A549 (cell line): ENCODE data around the gene PRKN.

Experiments
- ESRRA ChIP-seq: fragments of 150-350 bp; IDR thresholded peaks from 2 replicates; pipeline ENCODE4 v1.6.1; 2014; ENCODE audit warnings: mild to moderate bottlenecking, low read length, borderline replicate concordance
- FOSL2 ChIP-seq, 2 experiments: fragments of 450-650 bp in 1 of 2; fragments of >200 bp in 1 of 2; sonication (Bioruptor Twin) in 1 of 2; formaldehyde crosslinking; IDR thresholded peaks; 2 replicates each; pipeline versions ENCODE4 v1.5.0 to v1.6.1; 2016 to 2020; ENCODE audit warnings: mild to moderate bottlenecking in 1 of 2, moderate library complexity in 1 of 2
- RNF2 ChIP-seq: fragments of 200-600 bp; sonication (generic); IDR thresholded peaks from 2 replicates; pipeline ENCODE4 v1.6.1; 2016; ENCODE audit warnings: low read depth, mild to moderate bottlenecking, antibody characterized with exemption, moderate library complexity, borderline replicate concordance
- ZC3H11A ChIP-seq: fragments of 450-650 bp; IDR thresholded peaks from 2 replicates; pipeline ENCODE4 v1.6.1; 2014; ENCODE audit warnings: antibody characterized with exemption, mild to moderate bottlenecking
- TF ChIP-seq, protein P1 (sequence below): fragments of >200 bp; sonication (Bioruptor Twin); formaldehyde crosslinking; IDR thresholded peaks from 3 replicates; pipeline ENCODE4 v1.5.1; 2016
- TF ChIP-seq, protein P2 (sequence below): IDR thresholded peaks from 2 replicates; pipeline ENCODE4 v1.6.1; 2012
- TF ChIP-seq, protein P3 (sequence below): fragments of 250-450 bp; sonication (Bioruptor Pico); IDR thresholded peaks from 2 replicates; pipeline ENCODE4 v1.5.0; 2021; ENCODE audit warnings: mild to moderate bottlenecking, moderate library complexity, borderline replicate concordance

DNA sequence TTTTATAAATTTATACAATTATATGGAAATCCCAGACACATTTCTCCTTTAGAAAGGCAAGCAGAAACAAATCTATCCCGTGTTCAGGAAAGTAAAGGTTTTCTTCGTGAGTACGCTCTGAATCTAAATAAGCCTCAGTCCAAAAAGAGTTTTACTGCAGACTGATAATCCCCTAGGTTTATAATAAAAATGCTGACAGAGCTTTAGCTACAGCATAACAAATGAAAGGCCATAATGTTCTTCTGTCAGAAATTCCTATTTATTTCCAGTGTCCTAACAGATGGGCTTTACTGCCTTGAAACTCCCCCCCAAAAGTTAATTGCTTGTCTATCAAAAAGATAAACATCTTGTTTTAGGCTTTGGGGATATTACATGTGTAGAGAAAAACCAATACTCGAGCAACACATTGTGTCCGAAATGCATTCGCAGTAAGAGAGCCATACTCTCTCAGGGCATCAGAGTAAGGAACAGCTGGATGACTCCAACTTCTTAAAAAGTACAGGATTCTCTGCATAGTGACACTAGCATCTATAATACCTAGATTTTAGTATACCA is 109.0 kb downstream of the PRKN start:
- TF ChIP-seq, protein P1, sequence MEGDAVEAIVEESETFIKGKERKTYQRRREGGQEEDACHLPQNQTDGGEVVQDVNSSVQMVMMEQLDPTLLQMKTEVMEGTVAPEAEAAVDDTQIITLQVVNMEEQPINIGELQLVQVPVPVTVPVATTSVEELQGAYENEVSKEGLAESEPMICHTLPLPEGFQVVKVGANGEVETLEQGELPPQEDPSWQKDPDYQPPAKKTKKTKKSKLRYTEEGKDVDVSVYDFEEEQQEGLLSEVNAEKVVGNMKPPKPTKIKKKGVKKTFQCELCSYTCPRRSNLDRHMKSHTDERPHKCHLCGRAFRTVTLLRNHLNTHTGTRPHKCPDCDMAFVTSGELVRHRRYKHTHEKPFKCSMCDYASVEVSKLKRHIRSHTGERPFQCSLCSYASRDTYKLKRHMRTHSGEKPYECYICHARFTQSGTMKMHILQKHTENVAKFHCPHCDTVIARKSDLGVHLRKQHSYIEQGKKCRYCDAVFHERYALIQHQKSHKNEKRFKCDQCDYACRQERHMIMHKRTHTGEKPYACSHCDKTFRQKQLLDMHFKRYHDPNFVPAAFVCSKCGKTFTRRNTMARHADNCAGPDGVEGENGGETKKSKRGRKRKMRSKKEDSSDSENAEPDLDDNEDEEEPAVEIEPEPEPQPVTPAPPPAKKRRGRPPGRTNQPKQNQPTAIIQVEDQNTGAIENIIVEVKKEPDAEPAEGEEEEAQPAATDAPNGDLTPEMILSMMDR, result no peak
- TF ChIP-seq ESRRA, result no peak
- TF ChIP-seq, protein P2, sequence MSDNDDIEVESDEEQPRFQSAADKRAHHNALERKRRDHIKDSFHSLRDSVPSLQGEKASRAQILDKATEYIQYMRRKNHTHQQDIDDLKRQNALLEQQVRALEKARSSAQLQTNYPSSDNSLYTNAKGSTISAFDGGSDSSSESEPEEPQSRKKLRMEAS, result no peak
- TF ChIP-seq ZC3H11A, result no peak
- no peak for TF ChIP-seq FOSL2 (IDR thresholded peaks at IDR 0.05)
- no peak for TF ChIP-seq FOSL2 (CRISPR knock-in tag; IDR thresholded peaks at IDR 0.05)
- no peak for TF ChIP-seq RNF2
- TF ChIP-seq, protein P3, sequence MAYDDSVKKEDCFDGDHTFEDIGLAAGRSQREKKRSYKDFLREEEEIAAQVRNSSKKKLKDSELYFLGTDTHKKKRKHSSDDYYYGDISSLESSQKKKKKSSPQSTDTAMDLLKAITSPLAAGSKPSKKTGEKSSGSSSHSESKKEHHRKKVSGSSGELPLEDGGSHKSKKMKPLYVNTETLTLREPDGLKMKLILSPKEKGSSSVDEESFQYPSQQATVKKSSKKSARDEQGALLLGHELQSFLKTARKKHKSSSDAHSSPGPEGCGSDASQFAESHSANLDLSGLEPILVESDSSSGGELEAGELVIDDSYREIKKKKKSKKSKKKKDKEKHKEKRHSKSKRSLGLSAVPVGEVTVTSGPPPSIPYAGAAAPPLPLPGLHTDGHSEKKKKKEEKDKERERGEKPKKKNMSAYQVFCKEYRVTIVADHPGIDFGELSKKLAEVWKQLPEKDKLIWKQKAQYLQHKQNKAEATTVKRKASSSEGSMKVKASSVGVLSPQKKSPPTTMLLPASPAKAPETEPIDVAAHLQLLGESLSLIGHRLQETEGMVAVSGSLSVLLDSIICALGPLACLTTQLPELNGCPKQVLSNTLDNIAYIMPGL (CRISPR knock-in tag), result no peak
